A549 (cell line): Measurements from ENCODE around the gene SGCD.

ENCODE experiments used
- CEBPB ChIP-seq, 2 experiments: fragments of >200 bp in 1 of 2; sonication (Bioruptor Twin) in 1 of 2; formaldehyde crosslinking in 1 of 2; IDR thresholded peaks; 2 replicates each; pipeline ENCODE4 v1.6.1; 2012 to 2016
- CHD2 ChIP-seq: fragments of 150-350 bp; IDR thresholded peaks from 2 replicates; pipeline ENCODE4 v1.6.1; 2014; ENCODE audit warnings: low read length; ENCODE audit not compliant: partially characterized antibody
- EHF ChIP-seq: fragments of 250-450 bp; sonication (Bioruptor Pico); IDR thresholded peaks from 2 replicates; pipeline ENCODE4 v1.5.0; 2020; ENCODE audit warnings: mild to moderate bottlenecking
- FOSL2 ChIP-seq, 2 experiments: fragments of 450-650 bp in 1 of 2; fragments of >200 bp in 1 of 2; sonication (Bioruptor Twin) in 1 of 2; formaldehyde crosslinking; IDR thresholded peaks; 2 replicates each; pipeline versions ENCODE4 v1.5.0 to v1.6.1; 2016 to 2020; ENCODE audit warnings: mild to moderate bottlenecking in 1 of 2, moderate library complexity in 1 of 2
- HDAC2 ChIP-seq: fragments of 200-600 bp; sonication (generic); IDR thresholded peaks from 2 replicates; pipeline ENCODE4 v1.6.1; 2016
- JUNB ChIP-seq: fragments of >200 bp; sonication (Bioruptor Twin); formaldehyde crosslinking; IDR thresholded peaks from 2 replicates; pipeline ENCODE4 v1.6.1; 2016
- KDM1A ChIP-seq: fragments of 200-600 bp; sonication (generic); IDR thresholded peaks from 2 replicates; pipeline ENCODE4 v1.6.1; 2016; ENCODE audit warnings: low read depth, mild to moderate bottlenecking
- POLR2A ChIP-seq: IDR thresholded peaks from 2 replicates; pipeline ENCODE4 v1.6.1; 2012; ENCODE audit warnings: mild to moderate bottlenecking, low read length
- TP53 ChIP-seq: fragments of 250-450 bp; sonication (Bioruptor Pico); IDR thresholded peaks from 2 replicates; pipeline ENCODE4 v1.5.0; 2021; ENCODE audit warnings: mild to moderate bottlenecking, moderate library complexity
- TF ChIP-seq, protein P1 (sequence below): fragments of >200 bp; sonication (Bioruptor Twin); formaldehyde crosslinking; IDR thresholded peaks from 3 replicates; pipeline ENCODE4 v1.5.1; 2016
- TF ChIP-seq, protein P2 (sequence below): fragments of 450-650 bp; IDR thresholded peaks from 2 replicates; pipeline ENCODE4 v1.6.1; 2014; ENCODE audit warnings: antibody characterized with exemption
- TF ChIP-seq, protein P3 (sequence below): fragments of 150-350 bp; IDR thresholded peaks from 2 replicates; pipeline ENCODE4 v1.6.1; 2014; ENCODE audit warnings: low read depth, mild to moderate bottlenecking, low read length
- TF ChIP-seq, protein P4 (sequence below): fragments of 250-450 bp; sonication (Bioruptor Pico); IDR thresholded peaks from 2 replicates; pipeline ENCODE4 v1.5.0; 2021; ENCODE audit warnings: mild to moderate bottlenecking, moderate library complexity, borderline replicate concordance

DNA sequence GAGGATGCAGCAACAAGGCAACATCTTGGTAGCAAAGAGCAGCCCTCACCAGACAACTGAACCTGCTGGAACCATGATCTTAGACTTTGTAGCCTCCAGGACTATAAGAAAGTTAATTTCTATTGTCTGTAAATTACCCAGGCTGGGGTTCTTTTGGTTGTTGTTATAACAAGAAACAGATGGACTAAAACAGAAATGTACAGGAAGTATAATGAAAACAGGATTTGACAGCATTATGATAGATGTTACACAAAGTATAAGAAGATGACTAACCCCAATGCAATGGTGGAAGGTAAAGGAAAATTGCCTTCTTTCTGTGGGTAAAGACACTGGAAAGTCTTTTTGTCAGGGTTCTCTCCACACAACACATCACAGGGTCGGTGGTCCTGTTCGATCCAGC is 204.2 kb downstream of the SGCD start:
- no peak for TF ChIP-seq CHD2
- TF ChIP-seq, protein P1, sequence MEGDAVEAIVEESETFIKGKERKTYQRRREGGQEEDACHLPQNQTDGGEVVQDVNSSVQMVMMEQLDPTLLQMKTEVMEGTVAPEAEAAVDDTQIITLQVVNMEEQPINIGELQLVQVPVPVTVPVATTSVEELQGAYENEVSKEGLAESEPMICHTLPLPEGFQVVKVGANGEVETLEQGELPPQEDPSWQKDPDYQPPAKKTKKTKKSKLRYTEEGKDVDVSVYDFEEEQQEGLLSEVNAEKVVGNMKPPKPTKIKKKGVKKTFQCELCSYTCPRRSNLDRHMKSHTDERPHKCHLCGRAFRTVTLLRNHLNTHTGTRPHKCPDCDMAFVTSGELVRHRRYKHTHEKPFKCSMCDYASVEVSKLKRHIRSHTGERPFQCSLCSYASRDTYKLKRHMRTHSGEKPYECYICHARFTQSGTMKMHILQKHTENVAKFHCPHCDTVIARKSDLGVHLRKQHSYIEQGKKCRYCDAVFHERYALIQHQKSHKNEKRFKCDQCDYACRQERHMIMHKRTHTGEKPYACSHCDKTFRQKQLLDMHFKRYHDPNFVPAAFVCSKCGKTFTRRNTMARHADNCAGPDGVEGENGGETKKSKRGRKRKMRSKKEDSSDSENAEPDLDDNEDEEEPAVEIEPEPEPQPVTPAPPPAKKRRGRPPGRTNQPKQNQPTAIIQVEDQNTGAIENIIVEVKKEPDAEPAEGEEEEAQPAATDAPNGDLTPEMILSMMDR = no peak
- TF ChIP-seq, protein P2, sequence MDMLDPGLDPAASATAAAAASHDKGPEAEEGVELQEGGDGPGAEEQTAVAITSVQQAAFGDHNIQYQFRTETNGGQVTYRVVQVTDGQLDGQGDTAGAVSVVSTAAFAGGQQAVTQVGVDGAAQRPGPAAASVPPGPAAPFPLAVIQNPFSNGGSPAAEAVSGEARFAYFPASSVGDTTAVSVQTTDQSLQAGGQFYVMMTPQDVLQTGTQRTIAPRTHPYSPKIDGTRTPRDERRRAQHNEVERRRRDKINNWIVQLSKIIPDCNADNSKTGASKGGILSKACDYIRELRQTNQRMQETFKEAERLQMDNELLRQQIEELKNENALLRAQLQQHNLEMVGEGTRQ = no peak
- TF ChIP-seq, protein P3, sequence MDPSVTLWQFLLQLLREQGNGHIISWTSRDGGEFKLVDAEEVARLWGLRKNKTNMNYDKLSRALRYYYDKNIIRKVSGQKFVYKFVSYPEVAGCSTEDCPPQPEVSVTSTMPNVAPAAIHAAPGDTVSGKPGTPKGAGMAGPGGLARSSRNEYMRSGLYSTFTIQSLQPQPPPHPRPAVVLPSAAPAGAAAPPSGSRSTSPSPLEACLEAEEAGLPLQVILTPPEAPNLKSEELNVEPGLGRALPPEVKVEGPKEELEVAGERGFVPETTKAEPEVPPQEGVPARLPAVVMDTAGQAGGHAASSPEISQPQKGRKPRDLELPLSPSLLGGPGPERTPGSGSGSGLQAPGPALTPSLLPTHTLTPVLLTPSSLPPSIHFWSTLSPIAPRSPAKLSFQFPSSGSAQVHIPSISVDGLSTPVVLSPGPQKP = no peak
- TF ChIP-seq FOSL2 (IDR thresholded peaks at IDR 0.05) = no peak
- no peak for TF ChIP-seq FOSL2 (CRISPR knock-in tag; IDR thresholded peaks at IDR 0.05)
- TF ChIP-seq CEBPB (IDR thresholded peaks at IDR 0.05) = no peak
- no peak for TF ChIP-seq TP53
- TF ChIP-seq KDM1A = no peak
- no peak for TF ChIP-seq HDAC2
- TF ChIP-seq, protein P4, sequence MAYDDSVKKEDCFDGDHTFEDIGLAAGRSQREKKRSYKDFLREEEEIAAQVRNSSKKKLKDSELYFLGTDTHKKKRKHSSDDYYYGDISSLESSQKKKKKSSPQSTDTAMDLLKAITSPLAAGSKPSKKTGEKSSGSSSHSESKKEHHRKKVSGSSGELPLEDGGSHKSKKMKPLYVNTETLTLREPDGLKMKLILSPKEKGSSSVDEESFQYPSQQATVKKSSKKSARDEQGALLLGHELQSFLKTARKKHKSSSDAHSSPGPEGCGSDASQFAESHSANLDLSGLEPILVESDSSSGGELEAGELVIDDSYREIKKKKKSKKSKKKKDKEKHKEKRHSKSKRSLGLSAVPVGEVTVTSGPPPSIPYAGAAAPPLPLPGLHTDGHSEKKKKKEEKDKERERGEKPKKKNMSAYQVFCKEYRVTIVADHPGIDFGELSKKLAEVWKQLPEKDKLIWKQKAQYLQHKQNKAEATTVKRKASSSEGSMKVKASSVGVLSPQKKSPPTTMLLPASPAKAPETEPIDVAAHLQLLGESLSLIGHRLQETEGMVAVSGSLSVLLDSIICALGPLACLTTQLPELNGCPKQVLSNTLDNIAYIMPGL (CRISPR knock-in tag) = no peak
- TF ChIP-seq EHF (CRISPR knock-in tag) = no peak
- TF ChIP-seq POLR2A = no peak
- TF ChIP-seq JUNB = no peak
